ENCODE measurements around the gene RPTOR. TPM values are rescaled to one million over a fixed set of nuclear protein-coding genes. Genes with fewer than 3 reads are reported as not detected.

The RPTOR gene
- polyA plus RNA-seq, 1 experiment = 10.8 TPM

- ChIA-PET CTCF (interaction anchor here (1.5 kb wide), 1 partner anchor 14 kb away, joined by 4 read pairs; no protein-coding TSS in a partner anchor), POLR2A (no interaction called here)
- Histone ChIP-seq H3K4me3 (ENCODE audit: low read depth, low read length) (no peak overlapping the region), H3K36me3 (ENCODE audit: control insufficient read depth, insufficient read depth, low read length) (no peaks in the 10 kb centered on the region), H3K27me3 (ENCODE audit: control insufficient read depth, insufficient read depth, low read length) (no peaks in the 10 kb centered on the region)
- no peak for DNase-seq (ENCODE audit: low read depth)
- no peak for TF ChIP-seq CTCF (IDR thresholded peaks at IDR 0.05; ENCODE audit: insufficient read depth, low read depth, low read length)
Observed at GRCh38 chr17:80818871-80819270, 274.2 kb downstream of the RPTOR start.

DNA sequence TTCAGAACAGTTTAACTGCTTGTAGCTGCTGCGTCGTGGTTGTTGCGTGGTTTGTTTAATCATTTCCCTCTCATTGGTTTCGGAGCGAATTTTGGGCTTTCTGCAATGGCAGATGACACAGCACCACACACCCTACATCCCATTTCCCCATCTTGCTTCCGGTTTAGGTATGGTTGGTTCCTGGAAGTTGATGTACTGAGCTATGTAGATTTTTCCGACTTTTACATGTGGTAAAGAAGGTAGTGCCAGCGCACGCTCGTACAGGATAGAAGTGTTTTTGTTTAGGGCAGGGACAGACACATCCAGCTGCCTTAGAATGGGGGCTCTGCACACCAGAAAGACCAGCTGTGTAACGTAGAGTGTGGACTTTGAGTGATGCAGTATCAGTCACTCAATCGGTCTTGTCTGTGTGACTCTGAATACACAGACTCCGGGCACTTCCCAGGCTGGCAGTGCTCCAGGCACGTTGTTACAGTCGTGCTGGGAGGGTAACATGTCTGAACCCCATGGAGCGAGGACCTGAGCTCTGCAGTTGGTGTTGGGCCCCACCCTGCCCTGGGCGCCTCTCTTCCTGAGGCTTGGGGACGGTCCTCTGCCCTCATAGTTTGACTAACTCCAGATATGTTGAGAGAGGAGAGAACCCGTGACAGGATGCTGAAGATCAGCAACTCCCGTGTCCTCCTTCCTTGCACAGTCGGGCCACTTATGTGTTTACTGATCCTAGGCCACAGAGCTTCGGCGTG lies 275.0 kb downstream of the RPTOR start:
- no peaks in the 10 kb centered on the region for H3K27me3 ChIP-seq (ENCODE audit: control insufficient read depth, insufficient read depth, low read length)
- H3K4me3 ChIP-seq (ENCODE audit: low read depth, low read length) = no peak overlapping the region
- no peaks in the 10 kb centered on the region for H3K36me3 ChIP-seq (ENCODE audit: control insufficient read depth, insufficient read depth, low read length)
- ChIA-PET POLR2A (no interaction called here), CTCF (interaction anchor here (1.5 kb wide), 1 partner anchor 14 kb away, joined by 4 read pairs; no protein-coding TSS in a partner anchor)
- no peak for DNase-seq (ENCODE audit: low read depth)
- TF ChIP-seq CTCF (IDR thresholded peaks at IDR 0.05; ENCODE audit: insufficient read depth, low read depth, low read length) = no peak

DNA sequence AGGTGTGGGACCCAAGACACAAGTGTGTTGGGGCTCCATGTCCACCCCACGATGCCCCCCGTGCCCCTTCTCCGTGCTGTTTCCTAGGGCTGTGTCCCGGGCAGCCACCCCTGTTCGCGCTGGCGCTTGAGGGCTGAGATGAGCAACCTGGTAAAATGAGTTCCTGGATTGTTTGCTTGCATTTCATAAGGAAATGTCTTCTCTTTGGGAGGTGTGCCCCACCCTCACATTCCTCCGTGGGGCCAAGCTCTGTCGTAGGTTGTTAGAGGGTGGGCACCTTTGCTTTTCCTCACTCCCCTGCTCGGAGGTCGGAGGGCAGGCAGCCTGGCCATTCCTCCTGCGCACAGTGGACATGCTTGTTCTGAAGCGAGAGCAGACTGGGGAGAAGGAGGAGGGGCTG lies 275.7 kb downstream of the RPTOR start:
- TF ChIP-seq CTCF (IDR thresholded peaks at IDR 0.05; ENCODE audit: insufficient read depth, low read depth, low read length) = no peak
- Histone ChIP-seq H3K36me3 (ENCODE audit: control insufficient read depth, insufficient read depth, low read length) (no peaks in the 10 kb centered on the region), H3K27me3 (ENCODE audit: control insufficient read depth, insufficient read depth, low read length) (no peaks in the 10 kb centered on the region), H3K4me3 (ENCODE audit: low read depth, low read length) (no peak overlapping the region)
- CTCF ChIA-PET = no interaction called here
- POLR2A ChIA-PET = no interaction called here
- DNase-seq (ENCODE audit: low read depth) = no peak

DNA sequence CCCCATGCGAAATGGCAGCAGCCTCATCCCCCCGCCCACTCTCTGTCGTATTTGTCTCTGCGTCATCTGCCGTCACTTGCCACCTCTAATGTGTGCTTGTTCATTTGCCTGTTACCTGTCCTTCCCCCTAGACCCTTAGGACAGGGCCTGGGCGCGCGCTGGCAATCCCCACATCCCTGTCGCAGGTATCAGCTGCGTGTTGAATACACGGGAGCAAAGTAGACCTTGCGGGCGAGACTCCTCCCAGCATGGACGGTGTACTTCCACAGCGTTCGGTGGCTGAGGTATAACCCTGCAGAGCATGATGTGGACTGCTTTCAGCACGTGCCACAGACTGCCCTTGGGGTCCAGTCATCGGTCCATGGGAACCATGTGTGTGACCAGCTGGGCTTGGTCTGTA lies 276.9 kb downstream of the RPTOR start:
- ChIA-PET CTCF (no interaction called here), POLR2A (no interaction called here)
- Histone ChIP-seq H3K36me3 (ENCODE audit: control insufficient read depth, insufficient read depth, low read length) (peaks cover 6% of the 10 kb centered on the region), H3K27me3 (ENCODE audit: control insufficient read depth, insufficient read depth, low read length) (no peaks in the 10 kb centered on the region), H3K4me3 (ENCODE audit: low read depth, low read length) (no peak overlapping the region)
- TF ChIP-seq CTCF (IDR thresholded peaks at IDR 0.05; ENCODE audit: insufficient read depth, low read depth, low read length) = no peak
- no peak for DNase-seq (ENCODE audit: low read depth)

- DNase-seq (ENCODE audit: low read depth) = no peak
- CTCF ChIA-PET = no interaction called here
- H3K27me3 ChIP-seq (ENCODE audit: control insufficient read depth, insufficient read depth, low read length) = no peaks in the 10 kb centered on the region
- H3K4me3 ChIP-seq (ENCODE audit: low read depth, low read length) = no peak overlapping the region
- POLR2A ChIA-PET = no interaction called here
- no peak for TF ChIP-seq CTCF (IDR thresholded peaks at IDR 0.05; ENCODE audit: insufficient read depth, low read depth, low read length)
- H3K36me3 ChIP-seq (ENCODE audit: control insufficient read depth, insufficient read depth, low read length) = peaks cover 7% of the 10 kb centered on the region
Observed at GRCh38 chr17:80822021-80822699, 277.5 kb downstream of the RPTOR start.

All from BJ (cell line).